MG63 (cell line): ENCODE data around the gene LRRC73. TPM values are rescaled to one million over a fixed set of nuclear protein-coding genes. Genes with fewer than 3 reads are reported as not detected.
A peak's percentile ranks its signal among the peaks of the same experiment; 100 is the strongest.
"Not testable (repeated sequence)": the region's sequence is repeated elsewhere in the genome, so short reads cannot be mapped to it uniquely, and the experiment has no call there.

Source experiments
- DNase-seq: peaks from one replicate; pipeline ENCODE4 v3.0.0-alpha.2; 2020
- H3K27me3 ChIP-seq: fragments of 250-450 bp; sonication (Bioruptor Pico); 2 replicates; pipeline ENCODE4 v1.5.1; 2020; ENCODE audit warnings: mild to moderate bottlenecking, moderate library complexity
- H3K36me3 ChIP-seq: fragments of 250-450 bp; sonication (Bioruptor Pico); 2 replicates; pipeline ENCODE4 v1.5.1; 2020; ENCODE audit warnings: mild to moderate bottlenecking, moderate library complexity
- H3K4me3 ChIP-seq: fragments of 250-450 bp; sonication (Bioruptor Pico); 2 replicates; pipeline ENCODE4 v1.5.1; 2020; ENCODE audit warnings: mild to moderate bottlenecking, moderate library complexity
- H3K9me3 ChIP-seq: fragments of 250-450 bp; sonication (Bioruptor Pico); 2 replicates; pipeline ENCODE4 v1.5.1; 2020; ENCODE audit warnings: mild to moderate bottlenecking, moderate library complexity
- total RNA-seq: library from RNA; depleted of rRNA; stranded (reverse); fragments of >200 nt; shearing (Covaris generic); gene quantifications from 2 replicates; pipeline ENCODE4 v1.2.3, GENCODE V29; 2014; ENCODE audit warnings: low replicate concordance; rRNA removed

The LRRC73 gene, protein sequence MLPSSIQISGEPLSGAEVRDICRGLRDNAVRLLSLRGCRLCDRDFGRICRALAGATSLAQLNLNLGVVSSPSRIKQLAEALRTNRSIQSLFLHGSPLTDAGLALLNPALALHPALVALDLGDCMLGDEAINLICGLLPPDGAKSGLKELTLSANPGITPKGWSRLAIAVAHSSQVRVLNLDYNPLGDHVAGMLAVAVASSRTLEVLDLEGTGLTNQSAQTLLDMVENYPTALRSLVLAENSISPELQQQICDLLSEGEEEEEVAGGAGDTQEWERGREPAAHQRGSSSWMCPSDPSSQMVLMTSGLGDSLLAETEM
- 0.10 TPM in 1 of 2 replicates, not detected in the other for total RNA-seq

DNA sequence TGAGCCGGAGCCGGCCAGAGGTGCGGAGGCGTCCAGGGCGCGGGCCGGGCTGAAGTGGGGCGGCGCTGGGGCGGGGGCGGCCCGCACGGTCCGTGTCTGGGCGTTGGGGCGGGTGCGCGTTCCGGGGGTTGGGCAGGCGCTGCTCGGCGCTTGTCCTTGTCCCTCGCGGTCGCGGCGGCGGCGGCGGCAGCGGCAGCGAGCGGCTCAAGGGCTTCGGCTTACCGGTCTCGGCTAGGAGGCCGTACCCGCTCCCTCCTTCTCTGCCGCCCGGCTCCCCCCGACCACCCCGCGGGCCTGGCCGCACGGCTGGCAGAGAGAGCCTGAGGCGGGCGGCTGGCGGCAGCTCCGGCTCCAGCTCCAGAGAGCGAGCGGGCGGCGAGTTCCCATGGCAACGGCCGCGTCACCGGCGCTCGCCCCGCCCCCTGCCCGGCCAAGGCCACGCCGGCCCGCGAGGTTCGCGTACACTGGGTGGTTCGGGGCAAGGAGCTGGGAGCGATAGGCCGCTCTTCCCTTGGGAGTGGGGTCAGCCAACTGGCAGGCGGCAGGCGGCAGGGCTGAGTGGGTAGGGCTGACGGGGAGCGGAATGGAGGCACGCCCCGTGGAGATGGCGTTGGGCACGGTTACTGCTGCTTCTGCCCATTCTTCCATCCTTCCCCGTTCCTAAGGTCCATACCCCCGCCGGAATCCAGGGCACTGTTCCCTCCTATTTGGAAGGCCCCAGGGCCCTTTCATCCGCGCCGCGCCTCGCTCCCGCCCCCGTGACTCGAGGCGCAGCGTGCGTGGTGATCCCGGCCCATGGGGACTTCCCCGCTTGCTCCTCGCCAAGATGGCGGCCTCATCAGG is at the start of gene LRRC73:
LRRC73 (minus strand) TSS at position 363 of the 843 bp plus-strand sequence. CDS start 561 bp downstream, outside the sequence.
- H3K36me3 ChIP-seq = no peaks in the 10 kb centered on the region; the same call in 1 of the 2 replicates
- no peaks in the 10 kb centered on the region for H3K9me3 ChIP-seq
- peak; percentile 75 for DNase-seq
- peak within 1 kb of the TSS; percentile 52 for H3K4me3 ChIP-seq
- no peaks in the 10 kb centered on the region for H3K27me3 ChIP-seq

DNA sequence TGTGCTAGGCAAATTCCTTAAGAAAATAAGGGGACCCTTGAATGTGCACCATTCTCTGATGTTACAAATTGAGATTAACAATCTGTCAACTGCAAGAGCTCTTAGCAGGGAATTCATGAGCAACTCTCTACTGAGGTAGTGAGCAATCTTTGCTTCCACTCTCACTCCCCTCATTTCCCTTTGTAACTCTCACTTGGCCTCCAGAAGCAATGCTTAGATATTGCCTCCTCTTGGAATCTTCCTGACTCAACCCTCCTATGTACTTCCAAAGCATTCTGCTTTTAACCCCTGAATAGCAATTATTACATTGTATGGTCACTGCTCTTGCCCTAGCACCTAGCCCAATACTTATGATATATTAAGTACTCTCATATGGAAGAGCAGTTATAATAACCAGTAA is 49.2 kb upstream of the LRRC73 start:
- Histone ChIP-seq H3K27me3 (no peaks in the 10 kb centered on the region), H3K36me3 (peaks cover 54% of the 10 kb centered on the region), H3K4me3 (no peak overlapping the region), H3K9me3 (no peaks in the 10 kb centered on the region)
- no peak for DNase-seq

DNA sequence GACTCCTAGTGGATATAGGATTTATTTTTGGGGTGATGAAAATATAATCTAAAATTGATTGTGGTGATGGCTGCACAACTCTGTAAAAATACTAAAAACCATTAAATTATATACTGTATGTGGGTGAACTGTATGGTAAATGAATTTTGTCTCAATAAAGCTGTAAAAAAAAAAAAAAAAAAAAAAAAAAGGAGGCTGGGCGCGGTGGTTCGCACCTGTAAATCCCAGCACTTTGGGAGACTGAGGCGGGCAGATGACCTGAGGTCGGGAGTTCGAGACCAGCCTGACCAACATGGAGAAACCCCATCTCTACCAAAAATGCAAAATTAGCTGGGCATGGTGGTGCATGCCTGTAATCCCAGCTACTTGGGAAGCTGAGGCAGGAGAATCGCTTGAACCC is 47.5 kb upstream of the LRRC73 start:
- not testable (repeated sequence) for H3K27me3 ChIP-seq, DNase-seq, H3K4me3 ChIP-seq, H3K9me3 ChIP-seq
- peaks cover 50% of the 10 kb centered on the region for H3K36me3 ChIP-seq

DNA sequence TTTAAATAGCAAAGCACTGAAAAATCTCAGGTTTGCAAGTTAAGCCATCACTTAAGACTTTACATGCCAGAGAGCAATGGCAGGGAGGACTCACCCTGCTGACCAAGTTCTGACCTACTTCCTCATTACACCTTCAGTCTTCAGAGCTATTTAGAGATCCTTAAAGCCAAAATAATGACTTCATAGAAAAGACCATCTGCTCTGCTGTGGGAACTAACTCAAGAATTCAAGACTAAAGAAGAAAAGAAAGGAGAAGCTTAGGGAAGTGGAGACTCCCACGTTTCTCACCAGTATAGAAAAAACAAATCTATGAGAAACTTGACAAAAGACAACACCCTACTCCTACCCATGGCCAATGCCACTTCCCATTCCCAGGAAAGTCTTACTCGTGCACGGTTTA is 37.1 kb upstream of the LRRC73 start:
- no peak for DNase-seq
- Histone ChIP-seq H3K4me3 (no peak overlapping the region), H3K9me3 (no peaks in the 10 kb centered on the region), H3K27me3 (no peaks in the 10 kb centered on the region), H3K36me3 (peaks cover 33% of the 10 kb centered on the region)

DNA sequence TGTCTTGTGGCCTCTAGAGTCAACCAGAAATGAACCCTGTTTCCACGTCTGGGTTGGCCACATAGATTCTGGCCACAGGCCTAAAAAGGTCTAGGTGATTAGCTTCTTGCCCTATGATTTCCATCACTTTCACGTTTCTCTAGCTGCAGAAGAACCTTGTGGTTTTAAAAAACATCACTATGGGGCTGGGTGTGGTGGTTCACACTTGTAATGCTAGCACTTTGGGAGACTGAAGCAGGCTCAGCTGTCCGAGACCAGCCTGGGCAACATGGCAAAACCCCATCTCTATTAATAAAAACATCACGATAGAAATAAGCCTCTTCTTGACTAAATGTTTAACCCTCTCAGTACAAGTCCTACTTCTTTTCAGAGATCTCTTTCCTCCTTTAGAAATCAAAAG is 34.3 kb upstream of the LRRC73 start:
- Histone ChIP-seq H3K9me3 (no peaks in the 10 kb centered on the region), H3K36me3 (peaks cover 28% of the 10 kb centered on the region), H3K27me3 (no peaks in the 10 kb centered on the region), H3K4me3 (no peak overlapping the region)
- no peak for DNase-seq

DNA sequence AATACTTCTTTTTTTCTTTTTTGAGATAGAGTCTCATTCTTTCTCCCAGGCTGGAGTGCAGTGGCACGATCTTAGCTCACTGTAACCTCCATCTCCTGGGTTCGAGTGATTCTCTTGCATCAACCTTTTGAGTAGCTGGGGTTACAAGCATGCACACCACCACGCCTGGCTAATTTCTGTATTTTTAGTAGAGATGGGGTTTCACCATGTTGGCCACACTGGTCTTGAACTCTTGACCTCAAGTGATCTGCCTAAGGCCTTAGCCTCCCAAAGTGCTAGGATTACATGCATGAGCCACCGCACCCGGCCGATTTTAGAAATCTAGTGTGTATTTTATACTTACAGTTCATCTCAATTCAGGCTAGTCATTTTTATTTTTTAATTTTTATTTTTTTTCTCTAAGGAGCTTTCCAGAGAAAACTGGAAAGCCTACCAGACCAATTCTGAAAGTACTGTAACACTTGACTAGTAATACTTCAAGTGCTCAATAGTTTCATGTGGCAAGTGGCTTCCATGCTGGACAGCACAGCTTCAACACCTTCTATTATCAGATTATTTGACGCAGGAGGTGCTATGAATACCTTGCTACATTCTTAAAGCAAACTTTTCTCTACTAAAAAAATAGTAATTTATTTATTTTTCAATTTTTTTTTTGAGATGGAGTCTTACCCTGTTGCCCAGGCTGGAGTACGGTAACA is 31.8 kb upstream of the LRRC73 start:
- H3K4me3 ChIP-seq = no peak overlapping the region
- H3K36me3 ChIP-seq = peaks cover 26% of the 10 kb centered on the region
- no peaks in the 10 kb centered on the region for H3K9me3 ChIP-seq
- DNase-seq = no peak
- H3K27me3 ChIP-seq = no peaks in the 10 kb centered on the region

DNA sequence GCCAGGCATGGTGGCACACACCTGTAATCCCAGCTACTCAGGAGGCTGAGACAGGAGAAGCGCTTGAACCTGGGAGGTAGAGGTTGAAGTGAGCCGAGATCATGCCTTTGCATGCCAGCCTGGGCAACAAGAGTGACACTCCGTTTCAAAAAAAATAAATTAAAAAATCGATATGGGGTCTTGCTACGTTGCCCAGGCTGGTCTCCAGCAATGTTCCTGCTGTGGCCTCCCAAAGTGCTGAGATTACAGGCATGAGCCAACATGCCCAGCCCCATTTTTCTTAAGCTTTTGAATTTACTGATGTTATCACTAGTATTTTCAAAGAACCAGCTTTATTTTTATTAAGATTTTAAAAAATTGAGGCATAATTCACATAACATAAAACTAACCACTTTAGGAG is 30.4 kb upstream of the LRRC73 start:
- Histone ChIP-seq H3K9me3 (no peaks in the 10 kb centered on the region), H3K4me3 (no peak overlapping the region), H3K36me3 (peaks cover 23% of the 10 kb centered on the region), H3K27me3 (no peaks in the 10 kb centered on the region)
- DNase-seq = no peak

DNA sequence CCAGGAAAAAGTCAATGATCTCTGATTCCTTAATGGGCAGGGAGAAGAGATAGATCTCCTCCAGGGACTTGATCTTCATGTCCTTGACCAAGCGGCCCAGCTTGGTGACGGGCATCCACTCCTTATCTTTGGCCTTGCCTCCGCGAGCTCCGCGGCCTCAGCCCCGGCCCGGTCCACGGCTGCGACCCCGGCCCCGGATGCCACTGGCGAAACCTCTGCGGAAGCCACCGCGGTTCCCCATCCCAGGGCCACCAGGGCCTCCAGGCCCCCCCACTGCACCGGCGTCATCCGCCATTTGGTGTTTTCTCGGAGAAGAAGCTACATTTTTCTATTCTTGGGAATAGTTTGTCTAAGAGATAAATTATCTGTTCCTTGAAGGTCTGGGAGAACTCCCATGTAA is 29.3 kb upstream of the LRRC73 start:
- not testable (repeated sequence) for DNase-seq, H3K4me3 ChIP-seq, H3K27me3 ChIP-seq, H3K9me3 ChIP-seq
- H3K36me3 ChIP-seq = peaks cover 22% of the 10 kb centered on the region

DNA sequence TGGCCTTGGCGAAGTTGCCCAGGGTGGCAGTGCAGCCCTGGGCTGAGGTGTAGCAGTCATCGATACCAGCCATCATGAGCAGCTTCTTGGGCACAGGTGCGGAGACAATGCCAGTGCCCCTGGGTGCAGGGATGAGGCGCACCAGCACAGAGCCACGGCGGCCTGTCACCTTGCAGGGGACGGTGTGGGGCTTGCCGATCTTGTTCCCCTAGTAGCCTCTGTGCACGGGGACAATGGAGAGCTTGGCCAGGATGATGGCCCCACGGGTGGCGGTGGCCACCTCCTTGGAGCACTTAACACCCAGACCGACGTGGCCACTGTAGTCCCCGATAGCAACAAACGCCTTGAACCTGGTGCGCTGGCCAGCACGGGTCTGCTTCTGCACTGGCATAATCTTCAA is 28.8 kb upstream of the LRRC73 start:
- not testable (repeated sequence) for DNase-seq, H3K9me3 ChIP-seq, H3K27me3 ChIP-seq, H3K4me3 ChIP-seq
- H3K36me3 ChIP-seq = peaks cover 25% of the 10 kb centered on the region

DNA sequence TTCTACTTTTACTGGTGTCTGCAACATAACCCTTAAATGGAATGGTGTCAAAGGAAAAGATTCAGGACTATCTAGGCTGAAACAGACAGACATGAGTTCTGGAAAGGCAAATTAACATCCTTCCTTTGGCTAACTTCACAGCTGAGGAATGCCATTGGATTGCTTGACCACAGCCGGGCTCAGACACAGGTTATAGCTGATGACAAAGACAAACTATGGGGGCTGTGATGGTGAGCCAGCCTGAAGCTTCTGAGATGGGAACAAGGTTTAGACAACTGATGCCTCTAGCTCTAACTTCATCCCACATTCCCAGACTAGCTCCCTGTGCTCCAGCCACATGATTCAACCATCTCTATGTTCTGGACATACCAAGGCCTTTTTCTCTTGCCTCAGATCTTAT is 22.1 kb upstream of the LRRC73 start:
- H3K9me3 ChIP-seq = no peaks in the 10 kb centered on the region
- H3K36me3 ChIP-seq = peaks cover 29% of the 10 kb centered on the region
- H3K27me3 ChIP-seq = no peaks in the 10 kb centered on the region
- H3K4me3 ChIP-seq = no peak overlapping the region
- DNase-seq = no peak

DNA sequence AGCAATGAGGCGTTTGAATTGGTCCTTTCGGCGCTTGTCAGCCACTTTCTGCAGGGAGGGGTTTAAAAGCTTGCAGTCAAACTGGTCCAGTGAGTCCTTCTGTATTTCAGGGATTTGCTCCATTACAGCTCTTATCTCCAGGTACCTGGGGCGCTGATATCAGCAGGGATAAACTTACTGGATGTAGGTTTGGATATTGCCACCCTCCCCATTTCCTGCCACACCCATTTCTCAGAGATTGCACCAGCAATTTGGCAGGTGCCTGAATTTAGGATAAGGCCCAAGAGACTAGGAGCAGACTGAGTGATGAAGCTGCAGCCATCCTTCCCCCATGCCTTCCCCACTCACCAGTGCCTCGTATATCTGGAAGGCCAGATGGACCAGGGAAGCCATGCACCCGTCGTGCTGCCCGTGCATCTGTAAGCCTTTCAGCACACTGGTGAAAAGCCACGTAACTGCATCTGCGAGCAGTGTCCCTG is 14.4 kb upstream of the LRRC73 start:
- Histone ChIP-seq H3K9me3 (no peaks in the 10 kb centered on the region), H3K36me3 (peaks cover 72% of the 10 kb centered on the region), H3K4me3 (no peak overlapping the region), H3K27me3 (no peaks in the 10 kb centered on the region)
- no peak for DNase-seq

DNA sequence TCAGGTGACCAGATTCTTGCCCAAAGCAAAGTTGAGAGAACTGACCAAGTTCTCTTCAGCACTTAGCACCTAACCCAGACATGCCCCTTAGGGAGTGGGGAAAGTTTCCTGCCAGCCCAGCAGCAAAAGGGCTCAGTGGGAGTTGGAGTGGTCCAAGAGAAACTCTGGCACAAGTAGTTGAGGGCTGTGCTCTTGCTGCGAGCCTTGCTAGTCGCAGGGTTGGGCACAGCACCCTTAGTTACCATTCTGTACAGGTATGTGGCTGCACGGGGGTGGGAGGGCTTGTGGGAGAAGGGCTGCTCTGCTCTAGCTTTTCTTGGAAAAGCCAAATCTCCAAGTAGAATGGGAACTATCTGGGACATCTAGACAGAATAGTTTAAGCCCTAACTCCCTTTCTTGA is 13.1 kb upstream of the LRRC73 start:
- H3K9me3 ChIP-seq = no peaks in the 10 kb centered on the region
- no peak overlapping the region for H3K4me3 ChIP-seq
- H3K36me3 ChIP-seq = peaks cover 73% of the 10 kb centered on the region
- no peak for DNase-seq
- no peaks in the 10 kb centered on the region for H3K27me3 ChIP-seq

DNA sequence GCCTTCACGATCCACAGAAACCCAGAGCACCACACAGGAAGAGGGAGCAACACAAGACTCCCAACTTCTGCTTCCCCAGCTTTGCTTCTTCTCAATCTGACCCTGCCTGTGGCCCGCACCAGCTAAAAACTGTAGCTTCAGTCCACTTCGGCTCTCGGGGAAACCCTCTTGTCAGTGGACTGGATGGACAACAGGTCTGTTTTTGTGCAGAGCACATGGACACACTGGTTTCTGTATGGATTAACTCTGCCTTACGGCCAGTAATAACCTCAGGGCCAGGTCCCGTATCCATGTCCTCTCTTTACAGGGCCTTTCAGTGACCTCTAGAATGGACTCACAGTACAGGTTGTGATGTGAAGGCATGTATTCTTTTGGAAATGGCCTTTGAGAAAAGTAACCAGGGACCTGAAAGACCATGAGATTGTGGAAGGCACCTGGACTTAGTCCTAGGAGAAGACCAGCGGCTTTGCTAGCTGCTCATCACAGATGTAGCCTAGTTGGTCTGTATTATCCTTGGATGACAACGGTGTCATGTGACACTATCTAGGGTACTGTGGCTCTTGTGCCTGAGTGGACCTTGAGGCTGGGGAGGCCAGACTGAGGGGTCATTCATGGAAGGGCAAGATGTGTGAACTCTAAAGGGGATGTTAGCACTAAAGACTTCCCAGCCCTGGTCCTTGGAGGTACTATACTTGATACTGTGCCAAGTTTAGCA is 12.6 kb upstream of the LRRC73 start:
- DNase-seq = no peak
- no peak overlapping the region for H3K4me3 ChIP-seq
- peaks cover 68% of the 10 kb centered on the region for H3K36me3 ChIP-seq
- no peaks in the 10 kb centered on the region for H3K27me3 ChIP-seq
- no peaks in the 10 kb centered on the region for H3K9me3 ChIP-seq

DNA sequence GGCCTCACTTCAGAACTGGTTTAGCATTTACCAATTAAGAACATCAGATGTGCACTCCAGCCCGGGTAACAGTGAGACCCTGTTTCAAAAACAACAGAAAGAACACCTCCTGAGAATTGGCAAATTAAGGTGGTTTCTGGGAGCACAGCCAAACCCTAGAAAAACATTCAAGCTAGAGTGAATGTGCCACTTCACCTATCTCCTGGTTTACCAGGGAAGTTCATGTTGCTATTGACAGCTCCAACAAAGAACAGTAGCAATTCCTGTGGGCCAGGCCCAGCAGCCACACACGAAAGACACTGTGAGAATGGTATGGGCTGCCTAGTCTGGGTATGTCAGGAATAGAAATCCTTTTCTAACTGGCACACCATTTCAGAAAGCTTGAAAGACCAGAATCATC is 11.7 kb upstream of the LRRC73 start:
- DNase-seq = no peak
- peaks cover 64% of the 10 kb centered on the region for H3K36me3 ChIP-seq
- no peaks in the 10 kb centered on the region for H3K27me3 ChIP-seq
- no peak overlapping the region for H3K4me3 ChIP-seq
- H3K9me3 ChIP-seq = no peaks in the 10 kb centered on the region

DNA sequence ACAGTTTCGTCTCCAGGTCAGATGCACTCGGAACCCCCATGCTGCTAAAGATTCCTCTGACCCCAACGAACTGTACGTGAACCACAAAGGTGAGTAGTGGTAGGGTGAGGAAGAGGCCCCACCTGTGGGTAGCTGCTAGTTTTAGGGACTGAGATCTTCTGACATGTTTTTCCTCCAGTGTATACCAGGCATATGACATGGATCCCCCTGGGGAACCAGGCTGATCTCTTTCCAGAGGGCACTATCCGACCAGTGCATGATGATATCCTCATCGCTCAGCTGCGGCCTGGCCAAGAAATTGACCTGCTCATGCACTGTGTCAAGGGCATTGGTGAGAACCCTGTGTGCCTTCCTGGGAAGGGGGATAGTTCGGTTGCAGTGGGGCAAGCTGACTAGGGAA is 10.0 kb upstream of the LRRC73 start:
- no peak for DNase-seq
- Histone ChIP-seq H3K4me3 (no peak overlapping the region), H3K27me3 (no peaks in the 10 kb centered on the region), H3K9me3 (no peaks in the 10 kb centered on the region), H3K36me3 (peaks cover 55% of the 10 kb centered on the region)

DNA sequence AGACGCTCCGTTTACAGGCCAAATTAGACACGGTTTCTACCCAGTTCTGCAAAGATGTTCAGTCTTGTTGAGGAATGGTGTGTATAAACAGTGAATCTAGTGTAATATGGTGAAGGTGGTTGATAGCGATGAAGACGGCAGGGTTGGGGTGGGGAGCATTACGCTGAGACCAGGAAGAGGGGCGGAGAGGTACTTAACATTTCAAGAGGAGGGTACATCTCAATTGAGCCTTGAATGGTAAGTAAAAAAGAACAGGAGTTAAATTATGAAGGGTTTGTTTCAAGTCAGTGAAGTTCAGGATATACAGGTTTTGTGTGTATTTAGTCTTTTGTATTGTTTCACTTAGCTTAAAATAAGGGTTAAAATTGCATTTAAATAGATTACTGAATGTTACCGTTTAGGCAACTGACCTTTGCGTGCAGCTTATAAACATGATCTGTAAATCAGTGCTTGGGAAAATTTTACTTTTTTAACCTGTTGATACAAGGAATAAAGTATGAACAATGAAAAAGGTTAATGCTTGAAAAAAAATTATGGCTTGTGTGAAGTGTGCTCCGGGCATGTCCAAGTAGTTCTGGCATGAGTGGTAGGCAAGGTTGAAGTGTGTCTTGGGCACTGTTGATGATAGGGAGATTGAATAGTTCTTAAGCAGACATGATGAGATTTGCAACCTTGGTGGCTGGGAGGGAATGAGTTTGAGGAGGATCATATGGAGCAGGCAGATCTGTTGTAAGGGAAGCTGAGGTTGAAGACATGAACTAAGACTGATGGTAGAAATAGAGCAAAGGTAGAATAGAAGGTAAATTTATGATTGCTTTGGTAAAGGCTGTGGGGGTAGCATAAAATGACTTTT is 7.6 kb upstream of the LRRC73 start:
- Histone ChIP-seq H3K27me3 (no peaks in the 10 kb centered on the region), H3K36me3 (peaks cover 43% of the 10 kb centered on the region), H3K9me3 (no peaks in the 10 kb centered on the region), H3K4me3 (peak overlapping the region; percentile 98)
- DNase-seq = no peak
